Keratinocyte (primary cell): Measurements from ENCODE around the gene CBX3. TPM values are rescaled to one million over a fixed set of nuclear protein-coding genes. Genes with fewer than 3 reads are reported as not detected.
"Not testable (repeated sequence)": the region's sequence is repeated elsewhere in the genome, so short reads cannot be mapped to it uniquely, and the experiment has no call there.

Experiments
- DNase-seq: peaks from one replicate; pipeline ENCODE4 v3.0.0-alpha.2; 2011; ENCODE audit warnings: low read depth, missing footprints, low spot score
- FAIRE-seq: peaks from 2 replicates; lab custom pipeline; 2011; peaks lifted over from hg19 to GRCh38; lab: Jason Lieb, UNC
- H2AFZ ChIP-seq: 2 replicates; pipeline ENCODE4 v1.6.0; 2012; ENCODE audit warnings: low read length, control low read depth, inconsistent platforms; ENCODE audit not compliant: control insufficient read depth
- H3K27ac ChIP-seq: 2 replicates; pipeline ENCODE4 v1.5.1; 2011; ENCODE audit warnings: low read length; ENCODE audit not compliant: control insufficient read depth, insufficient read depth
- H3K27me3 ChIP-seq: 3 replicates; pipeline ENCODE4 v1.6.0; 2011; ENCODE audit warnings: low read length; ENCODE audit not compliant: control insufficient read depth, insufficient read depth; ENCODE audit errors: extremely low read depth
- H3K36me3 ChIP-seq, 2 experiments: 2 replicates in 1 of 2; 3 replicates in 1 of 2; pipeline ENCODE4 v1.5.1; 2011; ENCODE audit warnings: low read length in 2 of 2, mild to moderate bottlenecking in 1 of 2; ENCODE audit not compliant: control insufficient read depth in 2 of 2, insufficient read depth in 2 of 2; ENCODE audit errors: extremely low read depth in 1 of 2
- H3K4me1 ChIP-seq: 3 replicates; pipeline ENCODE4 v1.5.1; 2011; ENCODE audit warnings: low read length; ENCODE audit not compliant: control insufficient read depth, insufficient read depth; ENCODE audit errors: extremely low read depth
- H3K4me2 ChIP-seq: 3 replicates; pipeline ENCODE4 v1.6.0; 2011; ENCODE audit warnings: low read depth, low read length; ENCODE audit not compliant: control insufficient read depth, insufficient read depth; ENCODE audit errors: extremely low read depth
- H3K4me3 ChIP-seq, 3 experiments: fragments of 200-600 bp in 1 of 3; sonication (generic) in 1 of 3; 2 replicates in 2 of 3; 3 replicates in 1 of 3; pipeline ENCODE4 v1.5.1; 2011 to 2016; ENCODE audit warnings: low read length in 3 of 3, mild to moderate bottlenecking in 3 of 3, control low read depth in 2 of 3, inconsistent platforms in 1 of 3, low read depth in 1 of 3, mixed read lengths in 1 of 3, mixed run types in 1 of 3, moderate library complexity in 1 of 3; ENCODE audit not compliant: control insufficient read depth in 2 of 3, insufficient read depth in 2 of 3; ENCODE audit errors: extremely low read depth in 1 of 3
- H3K79me2 ChIP-seq: 2 replicates; pipeline ENCODE4 v1.6.0; 2012; ENCODE audit warnings: low read length; ENCODE audit not compliant: control insufficient read depth, insufficient read depth
- H3K9ac ChIP-seq: 3 replicates; pipeline ENCODE4 v1.6.0; 2011; ENCODE audit warnings: low read length; ENCODE audit not compliant: control insufficient read depth, insufficient read depth; ENCODE audit errors: extremely low read depth
- H3K9me1 ChIP-seq: 3 replicates; pipeline ENCODE4 v1.6.0; 2011; ENCODE audit warnings: low read length; ENCODE audit not compliant: control insufficient read depth, insufficient read depth; ENCODE audit errors: extremely low read depth
- H3K9me3 ChIP-seq: 2 replicates; pipeline ENCODE4 v1.5.1; 2012; ENCODE audit warnings: low read depth, low read length; ENCODE audit not compliant: control insufficient read depth
- H4K20me1 ChIP-seq: 3 replicates; pipeline ENCODE4 v1.6.0; 2011; ENCODE audit warnings: low read length; ENCODE audit not compliant: control insufficient read depth, insufficient read depth; ENCODE audit errors: extremely low read depth
- EZH2 ChIP-seq: IDR thresholded peaks from one replicate; pipeline ENCODE4 v1.6.1; 2012; ENCODE audit warnings: inconsistent platforms, mild to moderate bottlenecking, low read length, moderate library complexity
- dilution Hi-C: fragments of 300-500 bp; cut with MboI; formaldehyde crosslinking; loops from one replicate; pipeline ENCODE4 v1.7.0; 2020; ENCODE audit warnings: low sequenced_read_pairs; ENCODE audit not compliant: extremely low pct_ligation_motif_present
- polyA plus RNA-seq, 5 experiments: library from polyadenylated mRNA; depleted of rRNA in 3 of 5; stranded (reverse) in 3 of 5; stranded (forward) in 1 of 5; unstranded in 1 of 5; fragments of >200 nt; gene quantifications; 1 replicate in 1 of 5; 2 replicates in 3 of 5; 3 replicates in 1 of 5; pipeline versions ENCODE4 v1.2.1 to v1.2.3, GENCODE V29; 2011 to 2012; ENCODE audit warnings: missing spikeins in 2 of 5, low read depth in 1 of 5, low replicate concordance in 1 of 5
- TF ChIP-seq, protein P1 (sequence below), 3 experiments: IDR thresholded peaks in 1 of 3; conservative IDR thresholded peaks in 1 of 3; optimal IDR thresholded peaks in 1 of 3; 2 replicates in 2 of 3; 3 replicates in 1 of 3; pipeline versions ENCODE3 to v1.5.1; 2011; ENCODE audit warnings: low read length in 3 of 3, mild to moderate bottlenecking in 3 of 3, moderate library complexity in 2 of 3, control low read depth in 1 of 3, inconsistent platforms in 1 of 3; ENCODE audit not compliant: insufficient read depth in 2 of 3; ENCODE audit errors: extremely low read depth in 1 of 3

CBX3 gene
- polyA plus RNA-seq, 1 donor (not counting 4 experiments of a cell fraction or from before 2014, with no cell fraction given) = 161 TPM

DNA sequence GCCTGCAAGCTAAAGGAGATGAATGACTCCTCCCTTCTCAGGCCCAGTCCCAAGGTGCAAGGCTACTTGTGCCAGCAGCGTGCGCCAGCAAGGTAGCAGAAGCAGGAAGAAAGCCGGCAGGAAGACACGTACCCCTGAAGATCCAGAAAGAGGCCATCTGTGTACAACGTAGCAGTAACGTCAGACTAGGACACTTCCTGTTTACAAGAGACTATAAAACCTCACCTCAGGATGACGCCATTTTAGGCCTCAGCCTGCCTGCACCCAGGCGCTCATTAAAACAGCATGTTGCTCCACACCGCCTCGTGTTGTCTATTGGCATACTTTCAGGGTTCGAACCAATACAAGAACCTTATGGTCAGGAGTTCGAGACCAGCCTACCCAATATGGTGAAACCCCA is 48.7 kb downstream of the CBX3 start:
- no peak overlapping the region for H3K9ac ChIP-seq
- dilution Hi-C loops = no loop called here
- no peaks in the 10 kb centered on the region for H3K9me3 ChIP-seq
- DNase-seq = no peak
- H3K9me1 ChIP-seq = no peaks in the 10 kb centered on the region
- H3K79me2 ChIP-seq = no peaks in the 10 kb centered on the region
- H4K20me1 ChIP-seq = no peaks in the 10 kb centered on the region
- H3K4me1 ChIP-seq = no peaks in the 10 kb centered on the region
- no peak overlapping the region for H3K27ac ChIP-seq
- H3K36me3 ChIP-seq = no peaks in the 10 kb centered on the region
- no peaks in the 10 kb centered on the region for H3K27me3 ChIP-seq
- FAIRE-seq = no peak
- TF ChIP-seq EZH2 = no peak
- TF ChIP-seq, protein P1, sequence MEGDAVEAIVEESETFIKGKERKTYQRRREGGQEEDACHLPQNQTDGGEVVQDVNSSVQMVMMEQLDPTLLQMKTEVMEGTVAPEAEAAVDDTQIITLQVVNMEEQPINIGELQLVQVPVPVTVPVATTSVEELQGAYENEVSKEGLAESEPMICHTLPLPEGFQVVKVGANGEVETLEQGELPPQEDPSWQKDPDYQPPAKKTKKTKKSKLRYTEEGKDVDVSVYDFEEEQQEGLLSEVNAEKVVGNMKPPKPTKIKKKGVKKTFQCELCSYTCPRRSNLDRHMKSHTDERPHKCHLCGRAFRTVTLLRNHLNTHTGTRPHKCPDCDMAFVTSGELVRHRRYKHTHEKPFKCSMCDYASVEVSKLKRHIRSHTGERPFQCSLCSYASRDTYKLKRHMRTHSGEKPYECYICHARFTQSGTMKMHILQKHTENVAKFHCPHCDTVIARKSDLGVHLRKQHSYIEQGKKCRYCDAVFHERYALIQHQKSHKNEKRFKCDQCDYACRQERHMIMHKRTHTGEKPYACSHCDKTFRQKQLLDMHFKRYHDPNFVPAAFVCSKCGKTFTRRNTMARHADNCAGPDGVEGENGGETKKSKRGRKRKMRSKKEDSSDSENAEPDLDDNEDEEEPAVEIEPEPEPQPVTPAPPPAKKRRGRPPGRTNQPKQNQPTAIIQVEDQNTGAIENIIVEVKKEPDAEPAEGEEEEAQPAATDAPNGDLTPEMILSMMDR (optimal IDR thresholded peaks at IDR 0.05 in 1 of 3, IDR thresholded peaks at IDR 0.05 in 1 of 3, conservative IDR thresholded peaks at IDR 0.05 in 1 of 3; ENCODE audit: extremely low read depth in 1 of 3, insufficient read depth in 2 of 3, low read length in 3 of 3) = no peak
- H3K4me3 ChIP-seq = no peak overlapping the region
- H2AFZ ChIP-seq = no peak overlapping the region
- H3K4me2 ChIP-seq = no peak overlapping the region

DNA sequence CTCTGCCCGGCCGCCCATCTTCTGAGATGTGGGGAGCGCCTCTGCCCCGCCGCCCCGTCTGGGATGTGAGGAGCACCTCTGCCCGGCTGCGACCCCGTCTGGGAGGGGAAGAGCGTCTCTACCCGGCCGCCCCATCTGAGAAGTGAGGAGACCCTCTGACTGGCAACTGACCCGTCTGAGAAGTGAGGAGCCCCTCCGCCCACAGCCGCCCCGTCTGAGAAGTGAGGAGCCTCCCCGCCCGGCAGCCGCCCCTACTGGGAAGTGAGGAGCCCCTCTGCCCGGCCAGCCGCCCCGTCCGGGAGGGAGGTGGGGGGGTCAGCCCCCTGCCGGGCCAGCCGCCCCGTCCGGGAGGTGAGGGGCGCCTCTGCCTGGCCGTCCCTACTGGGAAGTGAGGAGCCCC is 60.3 kb downstream of the CBX3 start:
- H2AFZ ChIP-seq, H3K4me1 ChIP-seq, FAIRE-seq, H3K27me3 ChIP-seq, H3K36me3 ChIP-seq, H3K4me2 ChIP-seq, H4K20me1 ChIP-seq, H3K79me2 ChIP-seq, H3K9me3 ChIP-seq, dilution Hi-C loops, H3K9ac ChIP-seq, DNase-seq, H3K27ac ChIP-seq, H3K4me3 ChIP-seq, H3K9me1 ChIP-seq: not testable (repeated sequence)

Other genes starting within 250 kb of the CBX3 start
- 10.7 to 17.8 TPM (median 14.2 TPM) in 3 replicates for gene NFE2L3, start 49.5 kb upstream of the CBX3 start, polyA plus RNA-seq
- 172 to 511 TPM (median 429 TPM) in 3 replicates for gene HNRNPA2B1, start 999 bp upstream of the CBX3 start, polyA plus RNA-seq
- 5.6 to 7.6 TPM (median 7.0 TPM) in 3 replicates for gene SNX10, start 90.1 kb downstream of the CBX3 start, polyA plus RNA-seq